A549 (cell line): ENCODE results near the gene PATJ. TPM values are rescaled to one million over a fixed set of nuclear protein-coding genes. Genes with fewer than 3 reads are reported as not detected.

ENCODE experiments used
- ATAC-seq, 2 experiments: fragments of 200-7000 bp in 1 of 2; fragments of >200 bp in 1 of 2; cut with Nextera tagmentation in 1 of 2; cut with Tn5 transposase in 1 of 2; 3 replicates each; pipeline versions ENCODE4 v1.8.0 to v1.9.1; 2018 to 2020; ENCODE audit warnings: mild to moderate bottlenecking in 1 of 2, moderate library complexity in 1 of 2
- CTCF ChIA-PET: fragments of 300-600 bp; sonication (Branson Sonifier 250); formaldehyde crosslinking; extraction: SDS; loops from one replicate; lab custom pipeline; 2021; ENCODE audit warnings: antibody characterized with exemption, inconsistent platforms; lab: Yijun Ruan, JAX
- POLR2A ChIA-PET: fragments of 350-600 bp; formaldehyde crosslinking; extraction: SDS; loops from one replicate; lab custom pipeline; 2021; ENCODE audit warnings: antibody characterized with exemption, inconsistent platforms; lab: Yijun Ruan, JAX
- DNase-seq, 2 experiments: peaks; one replicate each; pipeline versions ENCODE4 v3.0.0 to v3.0.0-alpha.2; 2011 to 2016; ENCODE audit warnings: low read depth in 1 of 2, low spot score in 1 of 2
- FAIRE-seq: peaks from 2 replicates; lab custom pipeline; 2011; peaks lifted over from hg19 to GRCh38; lab: Jason Lieb, UNC
- H3K27ac ChIP-seq, 2 experiments: fragments of >200 bp; sonication (Bioruptor Twin); formaldehyde crosslinking; 3 replicates each; pipeline ENCODE4 v1.5.1; 2016 to 2017
- H3K4me1 ChIP-seq: fragments of >200 bp; sonication (Bioruptor Twin); formaldehyde crosslinking; 3 replicates; pipeline ENCODE4 v1.6.1; 2016
- H3K4me2 ChIP-seq: fragments of >200 bp; sonication (Bioruptor Twin); formaldehyde crosslinking; 3 replicates; pipeline ENCODE4 v1.6.1; 2016
- H3K4me3 ChIP-seq: fragments of >200 bp; sonication (Bioruptor Twin); formaldehyde crosslinking; 3 replicates; pipeline ENCODE4 v1.5.1; 2016
- H3K9me3 ChIP-seq: fragments of >200 bp; sonication (Bioruptor Twin); formaldehyde crosslinking; 3 replicates; pipeline ENCODE4 v1.6.1; 2016
- ATOH8 ChIP-seq: fragments of 250-450 bp; sonication (Bioruptor Pico); IDR thresholded peaks from 2 replicates; pipeline ENCODE4 v1.5.0; 2020; ENCODE audit warnings: low read depth, mild to moderate bottlenecking, moderate library complexity
- BHLHE40 ChIP-seq: IDR thresholded peaks from 2 replicates; pipeline ENCODE4 v1.6.1; 2012; ENCODE audit warnings: low read depth, low read length, inconsistent platforms
- CBX2 ChIP-seq: fragments of 200-600 bp; sonication (generic); IDR thresholded peaks from 2 replicates; pipeline ENCODE4 v1.6.1; 2016; ENCODE audit warnings: low read depth, mild to moderate bottlenecking, borderline replicate concordance
- CHD2 ChIP-seq: fragments of 150-350 bp; IDR thresholded peaks from 2 replicates; pipeline ENCODE4 v1.6.1; 2014; ENCODE audit warnings: low read length; ENCODE audit not compliant: partially characterized antibody
- CHD4 ChIP-seq: fragments of 200-600 bp; sonication (generic); IDR thresholded peaks from 2 replicates; pipeline ENCODE4 v1.6.1; 2016; ENCODE audit warnings: antibody characterized with exemption, mild to moderate bottlenecking, borderline replicate concordance
- E2F6 ChIP-seq: IDR thresholded peaks from 2 replicates; pipeline ENCODE4 v1.6.1; 2012; ENCODE audit warnings: low read depth, borderline replicate concordance
- EHMT2 ChIP-seq: fragments of 200-600 bp; sonication (generic); IDR thresholded peaks from 2 replicates; pipeline ENCODE4 v1.6.1; 2016; ENCODE audit warnings: antibody characterized with exemption, low read depth, mild to moderate bottlenecking, moderate library complexity
- HDAC2 ChIP-seq: fragments of 200-600 bp; sonication (generic); IDR thresholded peaks from 2 replicates; pipeline ENCODE4 v1.6.1; 2016
- HES2 ChIP-seq: fragments of >200 bp; sonication (Bioruptor Twin); formaldehyde crosslinking; IDR thresholded peaks from 2 replicates; pipeline ENCODE4 v1.6.1; 2016
- HEYL ChIP-seq: fragments of 250-450 bp; sonication (Bioruptor Pico); IDR thresholded peaks from 2 replicates; pipeline ENCODE4 v1.8.0; 2021; ENCODE audit warnings: mild to moderate bottlenecking, moderate library complexity
- HOXB13 ChIP-seq: fragments of 250-450 bp; sonication (Bioruptor Pico); IDR thresholded peaks from 2 replicates; pipeline ENCODE4 v1.5.0; 2020; ENCODE audit warnings: low read depth, mild to moderate bottlenecking, moderate library complexity
- HOXB5 ChIP-seq: fragments of 250-450 bp; sonication (Bioruptor Pico); IDR thresholded peaks from 2 replicates; pipeline ENCODE4 v1.5.0; 2020; ENCODE audit warnings: mild to moderate bottlenecking, moderate library complexity
- JUN ChIP-seq, 2 experiments: fragments of >200 bp; sonication (Bioruptor Twin); formaldehyde crosslinking; IDR thresholded peaks; 2 replicates in 1 of 2; 3 replicates in 1 of 2; pipeline ENCODE4 v1.6.1; 2016 to 2017
- KDM5A ChIP-seq: fragments of 200-600 bp; sonication (generic); IDR thresholded peaks from 2 replicates; pipeline ENCODE4 v1.6.1; 2016; ENCODE audit warnings: antibody characterized with exemption, mild to moderate bottlenecking
- MAX ChIP-seq: IDR thresholded peaks from 2 replicates; pipeline ENCODE4 v1.6.1; 2012
- MAZ ChIP-seq: fragments of 150-350 bp; IDR thresholded peaks from 2 replicates; pipeline ENCODE4 v1.6.1; 2014; ENCODE audit warnings: antibody characterized with exemption, low read depth, low read length, borderline replicate concordance
- MYC ChIP-seq: IDR thresholded peaks from 2 replicates; pipeline ENCODE4 v1.6.1; 2012; ENCODE audit warnings: mild to moderate bottlenecking, inconsistent platforms, low read length, improper control_type of control experiment, borderline replicate concordance
- PHF8 ChIP-seq: fragments of 200-600 bp; sonication (generic); IDR thresholded peaks from 2 replicates; pipeline ENCODE4 v1.6.1; 2016; ENCODE audit warnings: low read depth, mild to moderate bottlenecking, antibody characterized with exemption, moderate library complexity, borderline replicate concordance
- POLR2A ChIP-seq: IDR thresholded peaks from 2 replicates; pipeline ENCODE4 v1.6.1; 2012; ENCODE audit warnings: mild to moderate bottlenecking, low read length
- RAD21 ChIP-seq, 2 experiments: fragments of >200 bp in 1 of 2; sonication (Bioruptor Twin) in 1 of 2; formaldehyde crosslinking in 1 of 2; IDR thresholded peaks in 1 of 2; conservative IDR thresholded peaks in 1 of 2; 2 replicates in 1 of 2; 3 replicates in 1 of 2; pipeline ENCODE4 v1.6.1; 2012 to 2018; ENCODE audit warnings: inconsistent platforms in 1 of 2
- RFX5 ChIP-seq: fragments of 450-650 bp; IDR thresholded peaks from 2 replicates; pipeline ENCODE4 v1.7.1; 2014; ENCODE audit warnings: antibody characterized with exemption, mild to moderate bottlenecking, moderate library complexity
- SMC3 ChIP-seq: fragments of >200 bp; sonication (Bioruptor Twin); formaldehyde crosslinking; IDR thresholded peaks from 3 replicates; pipeline ENCODE4 v1.6.1; 2018; ENCODE audit warnings: inconsistent platforms
- SREBF2 ChIP-seq: fragments of 450-650 bp; IDR thresholded peaks from 2 replicates; pipeline ENCODE4 v1.6.1; 2014; ENCODE audit warnings: mild to moderate bottlenecking, moderate library complexity
- TFCP2L1 ChIP-seq: fragments of 250-450 bp; sonication (Bioruptor Pico); IDR thresholded peaks from 2 replicates; pipeline ENCODE4 v1.5.0; 2021; ENCODE audit warnings: mild to moderate bottlenecking
- USF2 ChIP-seq: fragments of 450-650 bp; IDR thresholded peaks from 2 replicates; pipeline ENCODE4 v1.6.1; 2014; ENCODE audit warnings: antibody characterized with exemption
- ZNF302 ChIP-seq: fragments of 250-450 bp; sonication (Bioruptor Pico); IDR thresholded peaks from 2 replicates; pipeline ENCODE4 v1.9.0; 2021; ENCODE audit warnings: inconsistent platforms, mild to moderate bottlenecking, moderate library complexity
- ZSCAN20 ChIP-seq: fragments of 250-450 bp; sonication (Bioruptor Pico); IDR thresholded peaks from 2 replicates; pipeline ENCODE4 v1.8.0; 2022; ENCODE audit warnings: mild to moderate bottlenecking, moderate library complexity
- WGBS: methylation state at CpG from one replicate; pipeline ENCODE4 v1.1.6; 2017; ENCODE audit errors: missing lambda C conversion rate; 5-methylcytosine and 5-hydroxymethylcytosine counted together
- polyA plus RNA-seq, 4 experiments: library from polyadenylated mRNA; depleted of rRNA in 3 of 4; stranded (reverse); fragments of >200 nt; fragmentation: RNase III in 1 of 4; extraction: RNeasy Plus Mini Kit Qiagen cat#74134 plus additional on column Dnase treatment in 1 of 4; gene quantifications; 2 replicates in 3 of 4; 3 replicates in 1 of 4; pipeline ENCODE4 v1.2.3, GENCODE V29; 2011 to 2017

Gene PATJ
- polyA plus RNA-seq, 2 of the 4 experiments (the other 2 are of a cell fraction) = 6.0 to 14.7 TPM

- ATAC-seq (no peak), DNase-seq (no peak), FAIRE-seq (no peak)
- H3K27ac ChIP-seq = no peak overlapping the region
- H3K4me3 ChIP-seq = no peak overlapping the region
- WGBS = 63% methylated on average over 4 of the region's 4 CpGs
- TF ChIP-seq ZSCAN20 (CRISPR knock-in tag) (no peak), BHLHE40 (no peak), MAX (no peak), HOXB13 (no peak), KDM5A (no peak), USF2 (no peak), HOXB5 (CRISPR knock-in tag) (no peak), ZNF302 (CRISPR knock-in tag) (no peak), RFX5 (no peak), SMC3 (no peak), ATOH8 (CRISPR knock-in tag) (no peak), POLR2A (no peak), RAD21 (conservative IDR thresholded peaks at IDR 0.05 in 1 of 2, IDR thresholded peaks at IDR 0.05 in 1 of 2) (no peak), CHD4 (no peak), EHMT2 (no peak), TFCP2L1 (CRISPR knock-in tag) (no peak), MAZ (no peak)
- no peak overlapping the region for H3K4me2 ChIP-seq
- no peaks in the 10 kb centered on the region for H3K4me1 ChIP-seq
- no peaks in the 10 kb centered on the region for H3K9me3 ChIP-seq
- CTCF ChIA-PET = no interaction called here
- POLR2A ChIA-PET = no interaction called here
Observed at GRCh38 chr1:61914823-61915482, 172.7 kb downstream of the PATJ start.

GRCh38 chr1:61921435-61921834 is 179.2 kb downstream of the PATJ start:
- H3K4me2 ChIP-seq = no peak overlapping the region
- no peak for ATAC-seq
- no peak for DNase-seq
- FAIRE-seq = no peak
- CTCF ChIA-PET = no interaction called here
- no peak overlapping the region for H3K27ac ChIP-seq
- H3K4me3 ChIP-seq = no peak overlapping the region
- H3K4me1 ChIP-seq = no peaks in the 10 kb centered on the region
- POLR2A ChIA-PET = no interaction called here
- TF ChIP-seq CBX2 (no peak), BHLHE40 (no peak), RAD21 (conservative IDR thresholded peaks at IDR 0.05 in 1 of 2, IDR thresholded peaks at IDR 0.05 in 1 of 2) (no peak), PHF8 (no peak), CHD2 (no peak), HES2 (no peak), SREBF2 (no peak), MYC (no peak), ZSCAN20 (CRISPR knock-in tag) (no peak), HDAC2 (no peak), JUN (IDR thresholded peaks at IDR 0.05) (no peak), E2F6 (no peak), HEYL (CRISPR knock-in tag) (no peak)
- H3K9me3 ChIP-seq = no peaks in the 10 kb centered on the region
